ENCODE results near the gene DNHD1. TPM values are rescaled to one million over a fixed set of nuclear protein-coding genes. Genes with fewer than 3 reads are reported as not detected.

The DNHD1 gene
- total and polyA plus RNA-seq, 9 of the 15 experiments (the other 6 are each of a cell fraction or from before 2014, with no cell fraction given): 0.82 to 9.7 (median 3.8) TPM

- TF ChIP-seq HMGN3 (IDR thresholded peaks at IDR 0.05; ENCODE audit: borderline replicate concordance, extremely low read depth, insufficient read length, low read depth, low read length) (no peak), MLX (CRISPR knock-in tag; conservative IDR thresholded peaks at IDR 0.05) (no peak), PRDM10 (IDR thresholded peaks at IDR 0.05; ENCODE audit: partially characterized antibody) (peak; percentile 33), NBN (IDR thresholded peaks at IDR 0.05; ENCODE audit: low read depth) (peak; percentile 60; the same call in 1 of the 2 replicates), KLF6 (CRISPR knock-in tag; IDR thresholded peaks at IDR 0.05; ENCODE audit: borderline replicate concordance) (no peak), HINFP (tag; conservative IDR thresholded peaks at IDR 0.05; ENCODE audit: low read depth) (no peak), ZNF436 (CRISPR knock-in tag; IDR thresholded peaks at IDR 0.05) (no peak), ZNF785 (CRISPR knock-in tag; IDR thresholded peaks at IDR 0.05) (no peak), RREB1 (CRISPR knock-in tag; IDR thresholded peaks at IDR 0.05) (no peak), SFPQ (IDR thresholded peaks at IDR 0.05; ENCODE audit: low read depth, low read length) (no peak), MYNN (IDR thresholded peaks at IDR 0.05) (peak; percentile 23; the same call in 1 of the 2 replicates), MYNN (CRISPR knock-in tag; IDR thresholded peaks at IDR 0.05) (no peak), ZNF77 (CRISPR knock-in tag; IDR thresholded peaks at IDR 0.05) (no peak), SPI1 (IDR thresholded peaks at IDR 0.05; ENCODE audit: borderline replicate concordance, low read depth, low read length) (no peak)
Measured at GRCh38 chr11:6604081-6604626, 107.1 kb downstream of the DNHD1 start (continued).
